Calu3 (cell line): ENCODE data around the gene TMEM8B. TPM values are rescaled to one million over a fixed set of nuclear protein-coding genes. Genes with fewer than 3 reads are reported as not detected.

Experiments used
- BruUV-seq: library from RNA; stranded (reverse); fragments of 400-500 nt; replicated peaks from 2 replicates; lab custom pipeline; 2021; lab: Mats Ljungman, UMichigan
- CTCF ChIA-PET: fragments of 300-600 bp; sonication (Branson Sonifier 250); formaldehyde crosslinking; loops from one replicate; lab custom pipeline; 2022; ENCODE audit warnings: antibody characterized with exemption; lab: Charles Lee
- DNase-seq: peaks from one replicate; pipeline ENCODE4 v3.0.0; 2022
- H3K27ac Mint-ChIP-seq: one replicate; pipeline ENCODE4 v1.8.0; 2022; ENCODE audit warnings: mixed read lengths; ENCODE audit not compliant: unreplicated experiment
- H3K27me3 Mint-ChIP-seq: one replicate; pipeline ENCODE4 v1.8.0; 2022; ENCODE audit warnings: mixed read lengths; ENCODE audit not compliant: unreplicated experiment
- H3K36me3 Mint-ChIP-seq: one replicate; pipeline ENCODE4 v1.8.0; 2022; ENCODE audit warnings: mild to moderate bottlenecking, moderate library complexity, mixed read lengths; ENCODE audit not compliant: insufficient read depth, unreplicated experiment
- H3K4me1 Mint-ChIP-seq: one replicate; pipeline ENCODE4 v1.8.0; 2022; ENCODE audit warnings: mild to moderate bottlenecking, low read depth, mixed read lengths; ENCODE audit not compliant: unreplicated experiment
- H3K4me3 Mint-ChIP-seq: one replicate; pipeline ENCODE4 v1.8.0; 2022; ENCODE audit warnings: mild to moderate bottlenecking, low read depth, moderate library complexity, mixed read lengths; ENCODE audit not compliant: unreplicated experiment
- H3K9me3 Mint-ChIP-seq: one replicate; pipeline ENCODE4 v1.8.0; 2022; ENCODE audit warnings: low read depth, mixed read lengths; ENCODE audit not compliant: unreplicated experiment
- CTCF ChIP-seq: fragments of 200-600 bp; IDR thresholded peaks from one replicate; pipeline ENCODE4 v1.8.0; 2022; ENCODE audit warnings: antibody characterized with exemption; ENCODE audit not compliant: unreplicated experiment
- intact Hi-C: fragments of 100-400 bp; cut with micrococcal nuclease; formaldehyde crosslinking; loops from one replicate; pipeline ENCODE4 v1.10.0; 2022; ENCODE audit not compliant: unreplicated experiment
- total RNA-seq: library from RNA; stranded (reverse); gene quantifications from 2 replicates; pipeline ENCODE4 v1.2.3, GENCODE V29; 2022

TMEM8B gene
- total RNA-seq, 1 experiment from 2014 or later: 2.5 TPM

DNA sequence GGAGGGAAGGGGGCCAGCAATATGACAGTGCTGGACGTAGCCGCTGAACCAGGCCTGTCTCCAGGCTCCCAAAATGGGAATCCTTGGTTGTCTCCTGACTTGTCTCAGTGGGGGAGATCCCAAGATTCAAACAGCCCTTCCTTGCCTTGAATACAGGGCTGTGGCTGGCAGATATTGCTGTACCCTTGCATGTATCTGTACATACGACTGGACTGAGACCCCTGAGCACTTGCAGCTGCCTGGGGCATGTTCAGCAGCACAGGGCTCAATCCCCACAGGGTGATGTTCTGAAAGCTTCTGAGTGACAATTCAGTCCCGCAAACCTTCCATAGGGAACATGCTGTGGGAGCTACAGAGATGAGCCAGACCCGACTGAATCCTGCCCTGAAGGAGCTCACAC is 27.9 kb downstream of the TMEM8B start:
- intact Hi-C loops: no loop called here

DNA sequence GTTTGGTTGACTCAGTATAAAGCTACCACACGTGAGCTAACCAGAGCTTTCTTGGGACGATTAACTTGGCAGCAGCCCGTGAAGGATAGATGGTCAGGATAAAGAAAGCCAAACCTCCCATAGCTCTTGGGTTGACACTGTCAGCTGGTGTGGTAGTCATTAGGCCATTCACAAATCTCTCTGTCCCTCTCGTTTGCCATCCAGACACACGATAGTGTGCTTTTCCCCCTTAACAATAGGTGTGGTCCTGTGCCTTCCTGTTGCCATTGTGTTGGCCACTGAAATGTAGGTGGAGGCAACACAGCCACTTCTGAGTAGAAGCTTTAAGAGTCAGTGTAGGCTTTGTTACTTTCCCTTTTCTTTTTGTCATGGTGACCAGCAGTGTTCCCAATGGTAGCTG is 29.4 kb downstream of the TMEM8B start:
- H3K9me3 Mint-ChIP-seq: no peaks in the 10 kb centered on the region
- no TSS peak for BruUV-seq
- intact Hi-C loops: no loop called here
- H3K36me3 Mint-ChIP-seq: peaks cover 4% of the 10 kb centered on the region
- no peak overlapping the region for H3K27ac Mint-ChIP-seq
- peaks cover 86% of the 10 kb centered on the region for H3K27me3 Mint-ChIP-seq
- no peaks in the 10 kb centered on the region for H3K4me1 Mint-ChIP-seq
- no peak overlapping the region for H3K4me3 Mint-ChIP-seq
- no peak for TF ChIP-seq CTCF
- DNase-seq: no peak
- CTCF ChIA-PET: no interaction called here

More for the DNA sequence above, 27.9 kb downstream of the TMEM8B start:
- Mint-ChIP-seq H3K36me3 (no peaks in the 10 kb centered on the region), H3K27ac (no peak overlapping the region), H3K27me3 (peaks cover 85% of the 10 kb centered on the region), H3K4me3 (no peak overlapping the region), H3K4me1 (no peaks in the 10 kb centered on the region), H3K9me3 (no peaks in the 10 kb centered on the region)
- CTCF ChIA-PET: no interaction called here
- no TSS peak for BruUV-seq
- TF ChIP-seq CTCF: no peak
- no peak for DNase-seq

DNA sequence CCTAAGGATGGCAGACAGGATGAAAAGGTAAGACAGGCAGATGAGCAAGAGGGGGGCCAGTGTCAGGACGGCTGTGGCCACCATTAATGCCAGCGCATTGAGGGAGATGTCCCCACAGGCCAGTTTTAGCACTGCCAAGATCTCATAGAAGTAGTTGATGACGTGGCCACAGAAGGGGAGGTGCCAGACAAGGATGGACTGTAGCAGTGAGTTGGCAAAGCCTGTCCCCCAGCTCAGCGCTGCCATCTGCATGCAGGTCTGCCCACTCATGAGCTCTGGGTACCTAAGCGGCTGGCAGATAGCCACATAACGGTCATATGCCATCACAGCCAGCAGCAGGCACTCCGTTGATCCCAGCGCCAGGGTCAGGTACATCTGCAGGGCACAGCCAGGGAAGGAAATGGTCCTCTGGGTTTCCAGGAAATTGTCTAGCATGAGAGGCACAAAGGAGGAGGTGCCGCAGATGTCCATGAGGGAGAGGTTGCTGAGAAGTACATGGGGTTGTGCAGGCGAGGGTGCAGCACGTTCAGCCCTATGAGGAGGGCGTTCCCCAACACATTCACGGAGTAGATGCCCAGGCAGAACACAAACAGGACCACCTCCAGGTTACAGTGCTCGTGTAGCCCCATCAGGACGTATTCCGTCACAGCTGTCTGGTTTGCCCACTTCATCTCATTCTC is 30.4 kb downstream of the TMEM8B start:
- no TSS peak for BruUV-seq
- Mint-ChIP-seq H3K27ac (no peak overlapping the region), H3K4me3 (no peak overlapping the region), H3K36me3 (peaks cover 4% of the 10 kb centered on the region), H3K9me3 (no peaks in the 10 kb centered on the region), H3K27me3 (peaks cover 95% of the 10 kb centered on the region), H3K4me1 (no peaks in the 10 kb centered on the region)
- DNase-seq: no peak
- intact Hi-C loops: no loop called here
- TF ChIP-seq CTCF: no peak
- CTCF ChIA-PET: interaction anchor here (1.0 kb wide), 1 partner anchor 33 kb away, joined by 3 read pairs; no protein-coding TSS in a partner anchor

DNA sequence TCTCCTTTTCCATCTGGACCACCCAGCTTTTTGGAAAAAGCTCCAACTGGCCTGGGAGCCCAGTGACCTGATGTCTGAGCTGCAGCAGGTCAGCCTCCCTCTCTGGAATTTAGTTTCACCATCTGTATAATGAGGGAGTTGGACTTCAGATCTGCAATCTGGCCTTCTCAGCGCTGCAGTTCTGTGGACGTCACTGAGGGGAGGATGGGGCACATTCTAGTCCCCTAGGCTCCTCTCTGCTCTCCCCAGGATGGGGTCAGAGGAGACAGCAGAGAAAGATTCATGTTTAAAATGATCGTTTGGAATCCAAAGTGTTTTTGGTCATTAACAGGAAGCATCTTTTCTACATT is 30.9 kb downstream of the TMEM8B start:
- H3K27ac Mint-ChIP-seq: no peak overlapping the region
- no peak for DNase-seq
- no TSS peak for BruUV-seq
- H3K36me3 Mint-ChIP-seq: peaks cover 4% of the 10 kb centered on the region
- no peak overlapping the region for H3K4me3 Mint-ChIP-seq
- intact Hi-C loops: no loop called here
- CTCF ChIA-PET: interaction anchor here (1.0 kb wide), 1 partner anchor 34 kb away, joined by 3 read pairs; no protein-coding TSS in a partner anchor
- TF ChIP-seq CTCF: no peak
- no peaks in the 10 kb centered on the region for H3K9me3 Mint-ChIP-seq
- no peaks in the 10 kb centered on the region for H3K4me1 Mint-ChIP-seq
- peaks cover 91% of the 10 kb centered on the region for H3K27me3 Mint-ChIP-seq
